ENCODE measurements around the gene TMEM86A. TPM values are rescaled to one million over a fixed set of nuclear protein-coding genes. Genes with fewer than 3 reads are reported as not detected.

Gene TMEM86A
- total and polyA plus RNA-seq, 2 of the 13 experiments (the other 11 are each of a cell fraction or from before 2014, with no cell fraction given), result 0.03 to 0.07 TPM

GRCh38 chr11:18752502-18752901, 53.9 kb downstream of the TMEM86A start (continued):
- TF ChIP-seq ZNF264 (CRISPR knock-in tag; IDR thresholded peaks at IDR 0.05) (no peak), TBX3 (IDR thresholded peaks at IDR 0.05; ENCODE audit: borderline replicate concordance) (no peak), MAX (IDR thresholded peaks at IDR 0.05) (no peak)

- FAIRE-seq (no peak), ATAC-seq (no peak), DNase-seq (ENCODE audit: low spot score) (no peak)
- WGBS (ENCODE audit: low lambda C conversion rate), result 0% methylated on average over 1 of the region's 5 CpGs
- Histone ChIP-seq H3K27ac (ENCODE audit: extremely low read length, insufficient read depth, low read length) (no peak overlapping the region), H3K4me2 (ENCODE audit: low read depth, low read length) (no peak overlapping the region), H3K36me3 (replicated peaks in 1 of 2; ENCODE audit: control insufficient read depth in 1 of 2, insufficient read depth in 2 of 2, low read length in 2 of 2) (no peaks in the 10 kb centered on the region), H3K4me3 (replicated peaks in 1 of 3; ENCODE audit: insufficient read depth in 1 of 3, low read depth in 2 of 3, low read length in 3 of 3) (no peak overlapping the region), H3K9me3 (ENCODE audit: low read length) (no peaks in the 10 kb centered on the region), H3K4me1 (ENCODE audit: insufficient read depth, low read length) (peaks cover 9% of the 10 kb centered on the region), H4K20me1 (ENCODE audit: insufficient read depth, low read length) (no peaks in the 10 kb centered on the region), H3K9ac (ENCODE audit: insufficient read depth, low read depth, low read length) (no peak overlapping the region), H3K79me2 (ENCODE audit: insufficient read depth, low read length) (no peaks in the 10 kb centered on the region), H2AFZ (ENCODE audit: low read length) (no peak overlapping the region), H3K27me3 (ENCODE audit: control insufficient read depth in 1 of 2, insufficient read depth in 2 of 2, low read length in 2 of 2) (peaks cover 4 to 38% of the 10 kb centered on the region in 2 experiments; a peak in 4 of 5 replicates)
- intact Hi-C loops (cut with micrococcal nuclease; ENCODE audit: unreplicated experiment), result no loop called here
- POLR2A ChIA-PET, result no interaction called here
- no TSS peak for BruUV-seq (replicated peaks)
- CTCF ChIA-PET (ENCODE audit: low intra/inter-chr PET ratio, low total read pairs), result no interaction called here
- TF ChIP-seq ZNF567 (CRISPR knock-in tag; IDR thresholded peaks at IDR 0.05; ENCODE audit: borderline replicate concordance), result no peak
- no peak for TF ChIP-seq ZNF704 (CRISPR knock-in tag; IDR thresholded peaks at IDR 0.05; ENCODE audit: borderline replicate concordance)
- no peak for TF ChIP-seq PAF1 (CRISPR knock-in tag; IDR thresholded peaks at IDR 0.05)
- TF ChIP-seq HNF4G (IDR thresholded peaks at IDR 0.05; ENCODE audit: borderline replicate concordance, low read depth, low read length), result no peak
- no peak for TF ChIP-seq HNF4G (CRISPR knock-in tag; IDR thresholded peaks at IDR 0.05; ENCODE audit: borderline replicate concordance, low read depth)
- no peak for TF ChIP-seq CENPBD1 (CRISPR knock-in tag; IDR thresholded peaks at IDR 0.05; ENCODE audit: borderline replicate concordance, low read depth)
- no peak for TF ChIP-seq RNF2 (conservative IDR thresholded peaks at IDR 0.05; ENCODE audit: low read depth)
- TF ChIP-seq TARDBP (CRISPR knock-in tag; IDR thresholded peaks at IDR 0.05), result no peak
- TF ChIP-seq CAMTA2 (CRISPR knock-in tag; IDR thresholded peaks at IDR 0.05; ENCODE audit: borderline replicate concordance), result no peak
- TF ChIP-seq KAT7 (CRISPR knock-in tag; IDR thresholded peaks at IDR 0.05; ENCODE audit: borderline replicate concordance), result no peak
- in situ Hi-C loops (cut with HindIII; ENCODE audit: extremely low pct_ligation_motif_present, low pct_unique_long_range_greater_than_20kb), result no loop called here
Observed at GRCh38 chr11:18754308-18754707, 55.7 kb downstream of the TMEM86A start.

Other genes starting within 250 kb of the TMEM86A start
- gene LDHAL6A, start 242.9 kb upstream of the TMEM86A start, total RNA-seq (2016; rRNA removed; fragmentation: Illumina TruSeq; extraction: Trizol), result not detected in 2 replicates
- gene LDHAL6A, start 242.9 kb upstream of the TMEM86A start, polyA plus RNA-seq (2011; rRNA removed), result not detected in 2 replicates
- 69.3 and 96.3 TPM in 2 replicates for gene TSG101, start 171.8 kb upstream of the TMEM86A start, total RNA-seq (2016; rRNA removed; fragmentation: Illumina TruSeq; extraction: Trizol)
- 200 and 206 TPM in 2 replicates for gene TSG101, start 171.8 kb upstream of the TMEM86A start, polyA plus RNA-seq (2011; rRNA removed)
- gene UEVLD, start 110.0 kb upstream of the TMEM86A start, total RNA-seq (2016; rRNA removed; fragmentation: Illumina TruSeq; extraction: Trizol), result 13.7 and 21.1 TPM in 2 replicates
- 5.4 and 5.7 TPM in 2 replicates for gene UEVLD, start 110.0 kb upstream of the TMEM86A start, polyA plus RNA-seq (2011; rRNA removed)
- gene MISFA, start 99.0 kb upstream of the TMEM86A start, total RNA-seq (2016; rRNA removed; fragmentation: Illumina TruSeq; extraction: Trizol), result 4.8 and 5.4 TPM in 2 replicates
- 0.90 and 1.4 TPM in 2 replicates for gene MISFA, start 99.0 kb upstream of the TMEM86A start, polyA plus RNA-seq (2011; rRNA removed)
- 14.8 and 22.2 TPM in 2 replicates for gene SPTY2D1, start 64.4 kb upstream of the TMEM86A start, total RNA-seq (2016; rRNA removed; fragmentation: Illumina TruSeq; extraction: Trizol)
- gene SPTY2D1, start 64.4 kb upstream of the TMEM86A start, polyA plus RNA-seq (2011; rRNA removed), result 5.4 and 6.9 TPM in 2 replicates
- not detected in 2 replicates for gene IGSF22, start 27.4 kb downstream of the TMEM86A start, total RNA-seq (2016; rRNA removed; fragmentation: Illumina TruSeq; extraction: Trizol)
- gene IGSF22, start 27.4 kb downstream of the TMEM86A start, polyA plus RNA-seq (2011; rRNA removed), result not detected in 2 replicates
- gene PTPN5, start 93.0 kb downstream of the TMEM86A start, total RNA-seq (2016; rRNA removed; fragmentation: Illumina TruSeq; extraction: Trizol), result not detected in 2 replicates
- not detected in 2 replicates for gene PTPN5, start 93.0 kb downstream of the TMEM86A start, polyA plus RNA-seq (2011; rRNA removed)
- gene MRGPRX1, start 240.6 kb downstream of the TMEM86A start, total RNA-seq (2016; rRNA removed; fragmentation: Illumina TruSeq; extraction: Trizol), result not detected in 2 replicates
- not detected in 2 replicates for gene MRGPRX1, start 240.6 kb downstream of the TMEM86A start, polyA plus RNA-seq (2011; rRNA removed)